GM21528 (cell line): Measurements from ENCODE around the gene EIF1AD.
"Not testable (repeated sequence)": the region's sequence is repeated elsewhere in the genome, so short reads cannot be mapped to it uniquely, and the experiment has no call there.

Experiments
- ATAC-seq: cut with Tn5 transposase; IDR thresholded peaks from one replicate; pipeline ENCODE4 v1.9.1; 2021; ENCODE audit warnings: mild to moderate bottlenecking, moderate library complexity; ENCODE audit not compliant: unreplicated experiment, low FRiP score

The EIF1AD gene

GRCh38 chr11:65973439-65974110 lies 28.4 kb downstream of the EIF1AD start:
- no peak for ATAC-seq

- no peak for ATAC-seq
These were observed 29.8 kb downstream of the EIF1AD start for GRCh38 chr11:65972116-65972515.

- no peak for ATAC-seq
These were observed 33.1 kb downstream of the EIF1AD start for GRCh38 chr11:65968600-65969482.

- ATAC-seq: no peak
These were observed 34.5 kb downstream of the EIF1AD start for GRCh38 chr11:65967329-65967934.

- no peak for ATAC-seq
These were observed 35.8 kb downstream of the EIF1AD start for GRCh38 chr11:65965986-65966762.

GRCh38 chr11:65964906-65965305 lies 37.1 kb downstream of the EIF1AD start:
- ATAC-seq: no peak

- peak; percentile 7 for ATAC-seq
These were observed 39.8 kb downstream of the EIF1AD start for GRCh38 chr11:65962141-65962564.

- ATAC-seq: peak; percentile 82
These were observed 40.5 kb downstream of the EIF1AD start, which contains the start of gene SART1 for GRCh38 chr11:65961267-65962140. SART1 (plus strand) TSS chr11:65961734; CDS start chr11:65961781, 47 bp downstream.

GRCh38 chr11:65960824-65961266 lies 41.1 kb downstream of the EIF1AD start:
- ATAC-seq: no peak

- no peak for ATAC-seq
These were observed 43.1 kb downstream of the EIF1AD start for GRCh38 chr11:65958774-65959420.

GRCh38 chr11:65958291-65958690 lies 43.7 kb downstream of the EIF1AD start:
- ATAC-seq: no peak

GRCh38 chr11:65954771-65955170 lies 47.2 kb downstream of the EIF1AD start:
- no peak for ATAC-seq

- no peak for ATAC-seq
These were observed 48.5 kb downstream of the EIF1AD start for GRCh38 chr11:65953471-65953870.

- ATAC-seq: no peak
These were observed 49.9 kb downstream of the EIF1AD start for GRCh38 chr11:65952052-65952521.

- not testable (repeated sequence) for ATAC-seq
These were observed 50.3 kb downstream of the EIF1AD start for GRCh38 chr11:65951641-65952040.

- not testable (repeated sequence) for ATAC-seq
These were observed 51.2 kb downstream of the EIF1AD start for GRCh38 chr11:65950711-65951110.

- no peak for ATAC-seq
These were observed 54.3 kb downstream of the EIF1AD start for GRCh38 chr11:65947603-65948125.

- no peak for ATAC-seq
These were observed 54.8 kb downstream of the EIF1AD start for GRCh38 chr11:65947133-65947532.
